SK-N-MC (cell line): ENCODE results near the gene PPP4R3A.
"Not testable (repeated sequence)": the region's sequence is repeated elsewhere in the genome, so short reads cannot be mapped to it uniquely, and the experiment has no call there.

Experiments
- DNase-seq: peaks from one replicate; pipeline ENCODE4 v3.0.0-alpha.2; 2011; ENCODE audit warnings: low read depth, low spot score
- H3K27ac ChIP-seq: fragments of 200-600 bp; sonication (generic); 2 replicates; pipeline ENCODE4 v1.5.1; 2016; ENCODE audit warnings: mixed run types
- H3K36me3 ChIP-seq: fragments of 200-600 bp; sonication (generic); 2 replicates; pipeline ENCODE4 v1.6.1; 2017; ENCODE audit warnings: antibody characterized with exemption, low read length, mixed read lengths; ENCODE audit not compliant: insufficient read depth
- H3K4me3 ChIP-seq: fragments of 200-600 bp; sonication (generic); 2 replicates; pipeline ENCODE4 v1.5.1; 2016
- H3K9ac ChIP-seq: fragments of 200-600 bp; sonication (generic); 2 replicates; pipeline ENCODE4 v1.8.0; 2017; ENCODE audit warnings: mixed run types, mixed read lengths; ENCODE audit not compliant: insufficient read length
- H3K9me3 ChIP-seq: fragments of 200-600 bp; sonication (generic); 2 replicates; pipeline ENCODE4 v1.6.1; 2017; ENCODE audit warnings: low read depth, mild to moderate bottlenecking, antibody characterized with exemption, low read length, moderate library complexity, mixed read lengths
- EZH2 ChIP-seq: fragments of 200-600 bp; sonication (generic); IDR thresholded peaks from one replicate; pipeline ENCODE4 v1.6.1; 2017; ENCODE audit warnings: antibody characterized with exemption
- FOXP2 ChIP-seq: optimal IDR thresholded peaks from 2 replicates; pipeline ENCODE3; 2011; ENCODE audit warnings: mild to moderate bottlenecking, moderate library complexity; ENCODE audit not compliant: insufficient read depth; ENCODE audit errors: extremely low read length, control extremely low read depth
- POLR2AphosphoS5 ChIP-seq: IDR thresholded peaks from 2 replicates; pipeline ENCODE4 v1.6.1; 2012; ENCODE audit warnings: mild to moderate bottlenecking, low read depth, low read length, borderline replicate concordance

The PPP4R3A gene

DNA sequence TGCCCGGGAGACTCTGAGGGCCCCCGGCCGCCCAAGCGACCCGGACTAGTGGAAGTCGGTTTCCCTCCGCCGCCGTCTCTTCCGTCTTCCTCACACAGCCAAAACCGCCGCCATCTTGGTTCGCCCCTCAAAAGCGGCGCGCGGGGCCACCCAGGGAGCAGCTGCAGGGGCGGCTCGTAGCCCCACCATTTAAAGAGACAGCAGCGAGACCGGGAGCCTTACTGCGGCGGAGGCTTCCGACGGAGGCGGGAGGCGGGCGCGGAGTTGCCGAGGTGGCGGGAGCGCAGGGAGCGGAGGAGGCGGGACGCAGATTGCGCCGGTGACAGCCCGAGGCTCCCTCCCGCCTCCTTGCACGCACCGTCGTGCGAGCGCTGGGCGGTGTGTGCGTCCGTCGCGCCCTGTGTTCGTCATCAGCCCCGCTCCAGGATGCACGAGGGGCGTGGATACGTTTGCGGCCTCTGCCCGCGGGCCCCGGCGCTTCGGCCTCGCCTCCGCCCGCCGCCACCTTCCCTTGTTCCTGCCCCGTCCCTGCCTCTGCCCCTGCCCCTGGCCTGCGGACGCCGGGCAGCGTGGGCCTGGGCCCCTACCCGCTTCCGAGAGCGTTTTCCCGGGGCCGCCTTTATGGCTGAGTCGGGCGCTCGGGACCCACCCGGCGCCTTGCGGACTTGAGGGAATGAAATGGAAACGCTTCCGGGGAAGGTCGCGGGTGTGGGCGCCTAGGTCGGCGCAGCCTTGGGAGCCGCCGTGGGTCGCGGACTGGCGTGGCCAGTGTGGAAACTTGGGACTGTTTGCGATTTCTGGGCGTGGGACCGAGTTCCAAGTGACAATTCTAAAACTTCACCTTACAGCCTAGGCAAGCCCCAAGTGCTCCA, at the start of gene PPP4R3A:
Gene PPP4R3A, minus strand, starts transcription at position 140 of the 872 bp plus-strand sequence. CDS start 663 bp downstream, outside the sequence.
- H3K9me3 ChIP-seq, result no peaks in the 10 kb centered on the region
- peak within 1 kb of the TSS; percentile 99 for H3K9ac ChIP-seq
- DNase-seq, result peak; percentile 66
- H3K36me3 ChIP-seq, result peaks cover 16% of the 10 kb centered on the region
- peak within 1 kb of the TSS; percentile 99 for H3K4me3 ChIP-seq
- TF ChIP-seq EZH2 (no peak), POLR2AphosphoS5 (peak; percentile 87), FOXP2 (peak; percentile 9)
- H3K27ac ChIP-seq, result peak within 1 kb of the TSS; percentile 97

DNA sequence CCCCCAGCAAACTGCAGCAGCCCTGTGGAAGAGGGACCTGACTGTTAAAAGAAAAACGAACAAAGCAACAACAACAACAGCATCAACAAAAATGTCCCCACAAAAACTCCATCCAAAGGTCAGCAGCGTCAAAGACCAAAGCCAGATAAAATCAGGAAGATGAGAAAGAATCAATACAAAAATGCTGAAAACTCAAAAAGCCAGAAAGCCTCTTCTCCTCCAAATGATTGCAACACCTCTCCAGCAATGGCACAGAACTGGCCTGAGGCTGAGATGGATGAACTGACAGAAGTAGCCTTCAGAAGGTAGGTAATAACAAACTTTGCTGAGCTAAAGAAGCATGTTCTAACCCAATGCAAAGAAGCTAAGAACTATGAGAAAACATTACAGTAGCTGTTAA, 45.4 kb upstream of the PPP4R3A start:
- no peaks in the 10 kb centered on the region for H3K36me3 ChIP-seq
- H3K9me3 ChIP-seq, result no peaks in the 10 kb centered on the region
- no peak overlapping the region for H3K27ac ChIP-seq
- DNase-seq, result no peak
- TF ChIP-seq POLR2AphosphoS5, result no peak
- no peak for TF ChIP-seq FOXP2
- TF ChIP-seq EZH2, result no peak
- H3K4me3 ChIP-seq, result no peak overlapping the region
- no peak overlapping the region for H3K9ac ChIP-seq

DNA sequence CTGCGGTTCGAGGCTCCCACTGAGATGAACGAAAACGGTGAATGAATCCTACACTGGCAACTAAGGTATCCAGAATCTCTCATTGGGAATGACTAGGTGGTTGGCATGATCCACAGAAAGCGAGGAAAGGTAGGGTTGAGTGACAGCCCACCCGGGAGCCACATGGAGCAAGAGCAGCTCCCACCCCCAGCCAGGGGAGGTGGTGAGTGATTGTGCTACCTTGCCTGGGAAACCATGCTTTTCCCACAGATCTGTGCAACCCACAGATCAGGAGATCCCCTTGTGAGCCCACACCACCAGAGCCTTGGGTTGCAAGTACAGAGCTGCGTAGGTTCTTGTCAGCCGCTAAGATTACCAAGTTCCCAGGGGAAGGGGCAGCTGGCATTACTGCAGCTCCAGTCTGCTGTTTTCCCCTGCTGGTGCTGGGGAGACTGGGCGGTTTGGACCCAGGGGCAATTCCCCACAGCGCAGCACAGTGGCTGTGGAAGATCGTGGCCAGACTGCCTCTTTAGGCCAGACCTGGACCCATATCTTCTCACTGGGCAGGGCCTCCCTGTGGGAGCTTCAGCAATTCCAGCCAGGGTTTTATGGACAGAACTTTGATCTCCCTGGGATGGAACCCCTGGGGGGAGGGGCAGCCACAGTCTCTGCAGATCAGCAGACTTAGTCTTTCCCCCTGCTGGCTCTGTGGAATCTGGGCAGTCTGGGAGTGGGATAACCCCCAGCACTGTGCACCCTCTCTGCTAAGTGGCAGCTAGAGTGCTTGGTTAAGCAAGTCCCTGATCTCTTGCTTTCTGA, 44.6 kb upstream of the PPP4R3A start:
- Histone ChIP-seq H3K9ac (no peak overlapping the region), H3K36me3 (no peaks in the 10 kb centered on the region), H3K4me3 (no peak overlapping the region), H3K9me3 (no peaks in the 10 kb centered on the region), H3K27ac (no peak overlapping the region)
- no peak for TF ChIP-seq POLR2AphosphoS5
- no peak for TF ChIP-seq FOXP2
- DNase-seq, result no peak

DNA sequence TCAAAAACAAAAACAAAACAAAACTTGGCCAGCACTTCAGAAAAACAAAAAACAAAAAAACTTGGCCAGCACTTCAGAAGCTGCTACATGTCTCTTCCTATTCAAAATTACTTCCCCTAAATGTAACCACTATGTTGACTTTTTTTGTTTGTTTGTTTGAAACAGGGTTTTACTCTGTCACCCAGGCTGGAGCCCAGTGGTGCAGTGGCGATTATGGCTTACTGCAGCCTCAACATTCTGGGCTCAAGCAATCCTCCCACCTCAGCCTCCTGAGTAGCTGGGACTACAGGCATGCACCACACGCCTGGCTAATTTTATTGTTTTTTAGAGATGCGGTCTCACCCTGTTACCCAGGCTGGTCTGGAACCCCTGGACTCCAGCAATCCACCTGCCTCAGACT, 38.0 kb upstream of the PPP4R3A start:
- H3K4me3 ChIP-seq, result no peak overlapping the region
- TF ChIP-seq EZH2, result no peak
- TF ChIP-seq POLR2AphosphoS5, result no peak
- TF ChIP-seq FOXP2, result no peak
- no peak overlapping the region for H3K9ac ChIP-seq
- no peak overlapping the region for H3K27ac ChIP-seq
- H3K36me3 ChIP-seq, result no peaks in the 10 kb centered on the region
- DNase-seq, result no peak
- H3K9me3 ChIP-seq, result no peaks in the 10 kb centered on the region

DNA sequence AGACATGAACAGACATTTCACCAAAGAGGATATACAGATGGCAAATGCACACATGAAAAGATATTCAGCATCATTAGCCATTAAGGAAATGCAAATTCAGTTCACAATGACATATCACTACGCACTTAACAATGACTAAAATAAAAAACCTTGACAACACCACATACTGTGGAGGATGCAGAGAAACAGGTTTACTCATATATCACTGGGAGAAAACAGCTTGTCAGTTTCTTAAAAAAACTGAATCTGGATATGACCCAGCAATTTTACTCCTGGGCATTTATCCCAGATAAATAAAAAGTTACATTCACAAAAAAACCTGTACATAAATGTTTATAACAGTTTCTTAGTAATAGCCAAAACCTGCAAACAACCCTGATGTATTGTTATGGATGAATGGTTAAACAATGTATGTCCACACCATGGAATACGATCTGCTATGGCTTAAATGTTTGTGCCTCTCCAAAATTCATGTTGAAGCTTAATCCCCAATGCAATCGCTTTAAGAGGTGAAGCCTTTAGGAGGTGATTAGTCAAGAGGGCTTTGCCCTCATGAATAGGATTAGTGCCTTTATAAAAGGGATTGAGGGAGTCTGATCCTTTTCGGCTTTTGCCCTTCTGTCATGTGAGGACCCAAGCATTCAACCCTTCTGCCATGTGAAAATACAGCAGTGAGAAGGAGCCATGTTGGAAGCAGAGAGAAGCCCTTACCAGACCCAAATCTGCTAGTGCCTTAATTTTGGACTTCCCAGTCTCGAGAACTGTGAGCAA, 36.0 kb upstream of the PPP4R3A start:
- no peak for DNase-seq
- no peak overlapping the region for H3K9ac ChIP-seq
- H3K36me3 ChIP-seq, result no peaks in the 10 kb centered on the region
- no peak overlapping the region for H3K4me3 ChIP-seq
- no peaks in the 10 kb centered on the region; the same call in 1 of the 2 replicates for H3K9me3 ChIP-seq
- no peak for TF ChIP-seq EZH2
- TF ChIP-seq FOXP2, result no peak
- no peak for TF ChIP-seq POLR2AphosphoS5
- no peak overlapping the region for H3K27ac ChIP-seq

DNA sequence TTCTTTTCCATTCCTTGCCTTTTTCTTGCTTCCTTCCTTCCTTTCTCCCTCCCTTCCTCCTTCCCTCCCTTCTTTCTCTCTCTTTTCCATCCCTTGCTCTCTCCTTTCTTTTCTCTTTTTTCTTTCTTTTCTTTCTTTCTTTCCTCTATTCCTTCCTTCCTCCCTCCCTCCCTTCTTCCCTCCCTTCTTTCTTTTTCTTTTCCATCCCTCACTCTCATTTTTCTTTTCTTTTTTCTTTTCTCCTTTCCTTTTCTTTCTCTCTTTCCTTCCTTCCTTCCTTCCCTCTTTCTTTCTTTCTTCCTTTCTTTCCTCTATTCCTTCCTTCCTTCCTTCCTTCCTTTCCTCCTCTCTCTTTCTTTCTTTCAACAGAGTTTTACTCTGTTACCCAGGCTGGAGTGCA, 35.1 kb upstream of the PPP4R3A start:
- TF ChIP-seq POLR2AphosphoS5 (no peak), EZH2 (no peak), FOXP2 (no peak)
- DNase-seq, result no peak

DNA sequence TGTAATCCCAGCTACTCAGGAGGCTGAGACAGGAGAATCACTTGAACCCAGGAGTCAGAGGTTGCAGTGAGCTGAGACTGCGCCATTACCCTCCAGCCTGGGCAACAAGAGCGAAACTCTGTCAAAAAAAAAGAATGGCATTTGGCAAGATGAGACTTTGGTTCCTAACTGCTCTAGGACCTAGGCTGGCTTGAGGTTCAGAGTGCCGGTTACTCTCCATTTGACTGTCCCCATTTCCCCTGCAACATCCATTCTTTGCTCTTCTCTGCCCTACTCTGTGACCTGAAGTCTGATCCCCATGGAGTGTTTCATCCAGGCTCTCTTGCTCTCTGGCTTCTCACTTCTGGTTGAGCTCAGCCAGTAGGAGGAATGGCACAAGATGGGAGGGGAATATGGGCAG, 26.2 kb upstream of the PPP4R3A start:
- H3K9ac ChIP-seq, result no peak overlapping the region
- no peak overlapping the region for H3K4me3 ChIP-seq
- H3K9me3 ChIP-seq, result no peaks in the 10 kb centered on the region
- H3K36me3 ChIP-seq, result no peaks in the 10 kb centered on the region
- no peak overlapping the region for H3K27ac ChIP-seq
- TF ChIP-seq FOXP2 (no peak), EZH2 (no peak), POLR2AphosphoS5 (no peak)
- DNase-seq, result no peak

More for the DNA sequence above, 35.1 kb upstream of the PPP4R3A start:
- H3K9ac ChIP-seq, result no peak overlapping the region
- H3K36me3 ChIP-seq, result no peaks in the 10 kb centered on the region
- H3K27ac ChIP-seq, result no peak overlapping the region
- H3K4me3 ChIP-seq, result no peak overlapping the region
- H3K9me3 ChIP-seq, result no peaks in the 10 kb centered on the region; the same call in 1 of the 2 replicates

DNA sequence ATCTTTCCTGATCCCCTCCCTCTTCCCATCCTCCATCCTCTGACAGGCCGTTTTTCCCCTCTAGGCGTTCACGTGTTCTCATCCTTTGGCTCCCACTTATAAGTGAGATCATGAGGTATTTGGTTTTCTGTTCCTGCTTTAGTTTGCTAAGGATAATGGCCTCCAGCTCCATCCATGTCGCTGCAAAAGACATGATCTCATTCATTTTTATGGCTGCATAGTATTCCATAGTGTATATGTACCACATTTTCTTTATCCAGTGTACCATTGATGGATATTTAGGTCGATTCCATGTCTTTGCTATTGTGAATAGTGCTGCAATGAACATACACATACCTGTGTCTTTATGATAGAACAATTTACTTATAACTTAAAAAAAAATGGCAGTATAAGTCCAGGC, 23.9 kb upstream of the PPP4R3A start:
- not testable (repeated sequence) for H3K27ac ChIP-seq, DNase-seq, H3K36me3 ChIP-seq, H3K4me3 ChIP-seq, H3K9me3 ChIP-seq, H3K9ac ChIP-seq
